GM13977 (cell line): ENCODE results near the gene PTCD1.

ENCODE experiments used
- DNase-seq: peaks from one replicate; pipeline ENCODE4 v3.0.0; 2012; ENCODE audit warnings: low spot score
- CTCF ChIP-seq: IDR thresholded peaks from 2 replicates; pipeline ENCODE4 v1.5.1; 2012; ENCODE audit warnings: mild to moderate bottlenecking, control low read depth; ENCODE audit not compliant: insufficient read depth; ENCODE audit errors: extremely low read depth, missing control alignments
- in situ Hi-C: fragments of 300-500 bp; cut with MboI; formaldehyde crosslinking; loops from one replicate; pipeline ENCODE4 v1.12.0; 2022; ENCODE audit warnings: low sequenced_read_pairs, low pct_unique_long_range_greater_than_20kb, mixed read lengths, inconsistent platforms; ENCODE audit not compliant: unreplicated experiment

Gene PTCD1

GRCh38 chr7:99373091-99374066, 65.2 kb downstream of the PTCD1 start:
- no peak for DNase-seq
- in situ Hi-C loops, result no loop called here
- no peak for TF ChIP-seq CTCF

GRCh38 chr7:99372275-99373090, 66.1 kb downstream of the PTCD1 start:
- in situ Hi-C loops, result no loop called here
- DNase-seq, result no peak
- TF ChIP-seq CTCF, result no peak

GRCh38 chr7:99371376-99371920, 67.2 kb downstream of the PTCD1 start:
- in situ Hi-C loops, result no loop called here
- DNase-seq, result no peak
- no peak for TF ChIP-seq CTCF

GRCh38 chr7:99369767-99370391, 68.7 kb downstream of the PTCD1 start:
- no peak for TF ChIP-seq CTCF
- no peak for DNase-seq
- in situ Hi-C loops, result no loop called here

- in situ Hi-C loops, result no loop called here
- no peak for TF ChIP-seq CTCF
- no peak for DNase-seq
Observed at GRCh38 chr7:99368750-99369389, 69.7 kb downstream of the PTCD1 start.
